NT2/D1 (cell line): ENCODE data around the gene SGSM1.
"Not testable (repeated sequence)": the region's sequence is repeated elsewhere in the genome, so short reads cannot be mapped to it uniquely, and the experiment has no call there.

Experiments
- DNase-seq: peaks from one replicate; pipeline ENCODE4 v3.0.0-alpha.2; 2011; ENCODE audit warnings: low read depth, low spot score
- H3K27me3 ChIP-seq: 2 replicates; pipeline ENCODE4 v1.6.0; 2011; ENCODE audit warnings: mild to moderate bottlenecking; ENCODE audit not compliant: insufficient read length, insufficient read depth
- H3K36me3 ChIP-seq: 2 replicates; pipeline ENCODE4 v1.6.1; 2011; ENCODE audit warnings: mild to moderate bottlenecking, low read length, mixed read lengths; ENCODE audit not compliant: insufficient read depth, insufficient read length
- H3K4me1 ChIP-seq: 2 replicates; pipeline ENCODE4 v1.5.1; 2011; ENCODE audit not compliant: insufficient read depth, insufficient read length
- H3K4me3 ChIP-seq: 2 replicates; pipeline ENCODE4 v1.5.1; 2011; ENCODE audit warnings: low read depth; ENCODE audit not compliant: insufficient read length
- H3K9ac ChIP-seq: 2 replicates; pipeline ENCODE4 v1.6.0; 2011; ENCODE audit warnings: low read depth; ENCODE audit not compliant: insufficient read length
- H3K9me3 ChIP-seq: 2 replicates; pipeline ENCODE4 v1.5.1; 2011; ENCODE audit warnings: mild to moderate bottlenecking, low read length; ENCODE audit not compliant: insufficient read depth
- SUZ12 ChIP-seq: IDR thresholded peaks from 2 replicates; pipeline ENCODE4 v1.6.1; 2011; ENCODE audit not compliant: insufficient read length, insufficient read depth; ENCODE audit errors: extremely low read depth
- YY1 ChIP-seq: IDR thresholded peaks from 2 replicates; pipeline ENCODE4 v1.6.1; 2011; ENCODE audit not compliant: insufficient read length, insufficient read depth
- ZNF274 ChIP-seq: IDR thresholded peaks from 2 replicates; pipeline ENCODE4 v1.6.1; 2011; ENCODE audit warnings: mild to moderate bottlenecking, low read depth, low read length

SGSM1 gene

GRCh38 chr22:24893341-24894070 lies 87.5 kb downstream of the SGSM1 start:
- Histone ChIP-seq H3K4me3 (no peak overlapping the region), H3K27me3 (no peaks in the 10 kb centered on the region), H3K9ac (no peak overlapping the region), H3K36me3 (no peaks in the 10 kb centered on the region), H3K9me3 (no peaks in the 10 kb centered on the region), H3K4me1 (peaks cover 12% of the 10 kb centered on the region)
- TF ChIP-seq SUZ12 (no peak), ZNF274 (no peak), YY1 (no peak)
- no peak for DNase-seq

- peak; percentile 6 for DNase-seq
- Histone ChIP-seq H3K9me3 (no peaks in the 10 kb centered on the region), H3K36me3 (no peaks in the 10 kb centered on the region), H3K27me3 (no peaks in the 10 kb centered on the region), H3K9ac (no peak overlapping the region), H3K4me1 (peaks cover 12% of the 10 kb centered on the region), H3K4me3 (no peak overlapping the region)
- no peak for TF ChIP-seq SUZ12
- no peak for TF ChIP-seq YY1
- no peak for TF ChIP-seq ZNF274
Observed at GRCh38 chr22:24894220-24894975, 88.4 kb downstream of the SGSM1 start.

- no peaks in the 10 kb centered on the region for H3K9me3 ChIP-seq
- no peak overlapping the region for H3K9ac ChIP-seq
- DNase-seq, result no peak
- peaks cover 12% of the 10 kb centered on the region for H3K4me1 ChIP-seq
- no peak overlapping the region for H3K4me3 ChIP-seq
- TF ChIP-seq ZNF274 (no peak), SUZ12 (no peak), YY1 (no peak)
- no peaks in the 10 kb centered on the region for H3K36me3 ChIP-seq
- no peaks in the 10 kb centered on the region for H3K27me3 ChIP-seq
Observed at GRCh38 chr22:24894998-24895397, 89.0 kb downstream of the SGSM1 start.

GRCh38 chr22:24901448-24901847 lies 95.4 kb downstream of the SGSM1 start:
- DNase-seq, result no peak

GRCh38 chr22:24905909-24906308 lies 99.9 kb downstream of the SGSM1 start:
- TF ChIP-seq SUZ12, result no peak
- TF ChIP-seq ZNF274, result no peak
- no peak for TF ChIP-seq YY1
- Histone ChIP-seq H3K36me3 (no peaks in the 10 kb centered on the region), H3K9me3 (peaks cover 24% of the 10 kb centered on the region), H3K4me3 (no peak overlapping the region), H3K27me3 (no peaks in the 10 kb centered on the region), H3K9ac (no peak overlapping the region), H3K4me1 (peaks cover 3% of the 10 kb centered on the region)
- DNase-seq, result no peak

More at GRCh38 chr22:24901448-24901847, 95.4 kb downstream of the SGSM1 start:
- H3K9ac ChIP-seq, result no peak overlapping the region
- H3K36me3 ChIP-seq, result no peaks in the 10 kb centered on the region
- H3K9me3 ChIP-seq, result peaks cover 15% of the 10 kb centered on the region
- H3K27me3 ChIP-seq, result no peaks in the 10 kb centered on the region
- no peaks in the 10 kb centered on the region for H3K4me1 ChIP-seq
- TF ChIP-seq SUZ12 (no peak), YY1 (no peak), ZNF274 (no peak)
- no peak overlapping the region for H3K4me3 ChIP-seq

GRCh38 chr22:24907101-24907500 lies 101.1 kb downstream of the SGSM1 start:
- peaks cover 24% of the 10 kb centered on the region for H3K9me3 ChIP-seq
- H3K9ac ChIP-seq, H3K4me3 ChIP-seq, H3K4me1 ChIP-seq, H3K36me3 ChIP-seq, H3K27me3 ChIP-seq, DNase-seq: not testable (repeated sequence)

- H3K36me3 ChIP-seq, result no peaks in the 10 kb centered on the region
- no peak for DNase-seq
- TF ChIP-seq SUZ12 (no peak), ZNF274 (no peak), YY1 (no peak)
- no peak overlapping the region for H3K4me3 ChIP-seq
- no peaks in the 10 kb centered on the region for H3K9me3 ChIP-seq
- no peaks in the 10 kb centered on the region for H3K4me1 ChIP-seq
- no peak overlapping the region for H3K9ac ChIP-seq
- no peaks in the 10 kb centered on the region for H3K27me3 ChIP-seq
Observed at GRCh38 chr22:24920029-24920428, 114.0 kb downstream of the SGSM1 start.
